GM18873 (cell line): ENCODE measurements around the gene CD19.
"Not testable (repeated sequence)": the region's sequence is repeated elsewhere in the genome, so short reads cannot be mapped to it uniquely, and the experiment has no call there.

ENCODE experiments used
- ATAC-seq: cut with Tn5 transposase; IDR thresholded peaks from one replicate; pipeline ENCODE4 v1.9.1; 2021; ENCODE audit warnings: mild to moderate bottlenecking, moderate library complexity, moderate number of reproducible peaks; ENCODE audit not compliant: unreplicated experiment, low FRiP score

The CD19 gene

DNA sequence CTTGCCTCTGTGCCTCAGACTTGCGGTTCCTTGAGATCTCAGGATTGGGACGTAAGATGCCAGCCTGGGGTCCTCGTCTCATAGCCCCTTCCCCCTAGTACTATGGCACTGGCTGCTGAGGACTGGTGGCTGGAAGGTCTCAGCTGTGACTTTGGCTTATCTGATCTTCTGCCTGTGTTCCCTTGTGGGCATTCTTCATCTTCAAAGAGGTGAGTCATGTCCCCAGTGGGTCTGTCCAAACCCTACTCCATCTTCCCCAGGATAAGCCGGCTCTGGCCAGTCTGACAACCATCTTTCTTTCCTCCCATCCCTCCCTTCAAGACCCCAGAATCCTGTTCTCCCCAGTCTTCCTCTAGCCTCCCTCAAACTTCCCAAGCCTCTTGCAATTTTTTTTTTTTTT is 3.6 kb downstream of the CD19 start:
- no peak for ATAC-seq

DNA sequence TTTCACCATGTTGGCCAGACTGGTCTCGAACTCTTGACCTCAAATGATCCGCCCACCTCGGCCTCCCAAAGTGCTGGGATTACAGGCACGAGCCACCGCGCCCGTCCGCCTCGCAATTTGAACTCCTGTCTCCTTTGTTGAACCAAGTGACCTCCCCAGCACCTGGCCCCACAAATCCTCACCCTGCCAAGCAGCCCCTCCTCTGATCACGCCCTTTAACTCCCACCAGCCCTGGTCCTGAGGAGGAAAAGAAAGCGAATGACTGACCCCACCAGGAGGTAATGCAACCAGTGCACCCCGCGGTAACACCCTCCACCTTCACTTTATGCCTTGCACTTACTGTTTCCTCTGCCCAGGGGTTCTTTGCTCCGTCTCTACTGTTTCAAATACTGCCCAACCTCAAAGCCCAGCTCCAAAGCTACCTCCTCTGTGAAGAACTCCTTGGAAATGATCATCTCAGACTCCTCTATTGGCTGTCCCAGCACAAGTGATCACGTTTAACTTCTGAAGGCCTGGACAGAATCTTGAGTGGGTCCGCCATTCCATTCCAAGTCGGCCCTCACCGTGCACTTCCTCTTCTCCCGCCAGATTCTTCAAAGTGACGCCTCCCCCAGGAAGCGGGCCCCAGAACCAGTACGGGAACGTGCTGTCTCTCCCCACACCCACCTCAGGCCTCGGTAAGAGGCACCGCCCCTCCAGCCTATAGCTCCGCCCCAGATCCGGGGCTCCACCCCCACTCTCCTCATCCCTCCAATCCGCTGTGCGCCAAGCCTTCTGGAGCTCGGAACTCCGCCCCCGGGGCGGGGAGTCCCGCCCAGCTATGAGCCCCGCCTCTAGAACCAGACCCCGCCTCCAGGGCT is 4.4 kb downstream of the CD19 start:
- peak; percentile 59 for ATAC-seq

DNA sequence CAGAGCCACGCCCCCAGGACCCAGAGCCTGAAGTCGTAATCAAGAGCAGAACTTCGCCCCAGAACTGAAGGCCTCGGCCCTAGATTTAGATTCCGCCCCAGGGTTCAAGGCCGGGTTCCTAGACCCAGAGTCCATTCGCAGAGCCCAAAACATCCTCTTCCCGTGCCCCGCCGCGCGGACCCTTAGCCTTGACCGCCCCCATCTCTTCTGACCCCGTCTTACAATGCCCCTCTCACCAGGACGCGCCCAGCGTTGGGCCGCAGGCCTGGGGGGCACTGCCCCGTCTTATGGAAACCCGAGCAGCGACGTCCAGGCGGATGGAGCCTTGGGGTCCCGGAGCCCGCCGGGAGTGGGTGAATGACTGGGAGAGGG is 5.0 kb downstream of the CD19 start:
- ATAC-seq, result no peak

DNA sequence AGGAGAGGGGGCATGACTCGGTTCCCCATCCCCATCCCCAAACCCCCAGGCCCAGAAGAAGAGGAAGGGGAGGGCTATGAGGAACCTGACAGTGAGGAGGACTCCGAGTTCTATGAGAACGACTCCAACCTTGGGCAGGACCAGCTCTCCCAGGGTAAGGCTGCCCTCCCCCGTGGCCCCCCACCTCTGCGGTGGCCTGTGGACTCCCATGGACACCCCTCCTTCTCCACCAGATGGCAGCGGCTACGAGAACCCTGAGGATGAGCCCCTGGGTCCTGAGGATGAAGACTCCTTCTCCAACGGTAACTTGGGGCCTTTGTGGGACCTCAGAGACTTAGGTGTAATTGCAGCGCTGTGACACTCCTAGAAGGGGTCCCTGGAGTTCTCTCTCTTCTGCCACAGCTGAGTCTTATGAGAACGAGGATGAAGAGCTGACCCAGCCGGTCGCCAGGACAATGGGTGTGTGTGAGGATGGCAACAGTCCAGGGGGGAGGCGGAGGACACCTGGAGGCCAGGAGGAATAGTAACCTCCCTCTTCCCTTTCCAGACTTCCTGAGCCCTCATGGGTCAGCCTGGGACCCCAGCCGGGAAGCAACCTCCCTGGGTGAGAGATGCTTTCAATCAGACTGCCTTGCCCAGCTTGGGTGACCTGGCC is 5.6 kb downstream of the CD19 start:
- ATAC-seq, result no peak

DNA sequence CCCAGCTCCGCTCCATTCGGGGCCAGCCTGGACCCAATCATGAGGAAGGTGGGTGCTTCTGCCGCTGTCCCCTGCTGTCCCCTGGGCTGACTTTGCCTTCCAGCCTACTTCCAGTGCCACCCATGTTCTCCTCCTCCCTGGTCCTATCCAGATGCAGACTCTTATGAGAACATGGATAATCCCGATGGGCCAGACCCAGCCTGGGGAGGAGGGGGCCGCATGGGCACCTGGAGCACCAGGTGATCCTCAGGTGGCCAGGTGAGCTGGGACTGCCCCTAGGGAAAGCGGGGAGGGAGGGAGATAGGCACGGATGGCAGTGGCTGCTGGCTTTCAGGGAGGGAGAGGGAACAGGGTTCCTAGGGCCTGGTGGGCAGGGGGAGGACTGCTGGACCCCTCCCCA is 7.0 kb downstream of the CD19 start:
- ATAC-seq, result no peak

DNA sequence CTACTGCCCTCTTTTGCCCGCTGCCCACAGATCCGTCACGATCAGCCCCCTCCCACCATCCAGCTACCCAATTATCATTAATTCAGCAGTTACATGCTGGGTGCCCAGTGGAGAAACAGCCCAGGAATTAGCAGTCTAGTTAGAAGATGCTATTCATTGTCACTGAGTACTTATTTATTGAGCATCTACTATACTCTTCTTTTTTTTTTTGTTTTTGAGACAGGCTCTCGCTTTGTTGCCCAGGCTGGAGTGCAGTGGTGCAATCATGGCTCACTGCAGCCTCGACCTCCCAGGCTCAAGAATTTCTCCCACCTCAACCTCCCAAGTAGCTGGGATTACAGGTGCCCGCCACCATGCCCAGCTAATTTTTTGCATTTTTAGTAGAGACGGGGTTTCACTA is 8.1 kb downstream of the CD19 start:
- not testable (repeated sequence) for ATAC-seq

DNA sequence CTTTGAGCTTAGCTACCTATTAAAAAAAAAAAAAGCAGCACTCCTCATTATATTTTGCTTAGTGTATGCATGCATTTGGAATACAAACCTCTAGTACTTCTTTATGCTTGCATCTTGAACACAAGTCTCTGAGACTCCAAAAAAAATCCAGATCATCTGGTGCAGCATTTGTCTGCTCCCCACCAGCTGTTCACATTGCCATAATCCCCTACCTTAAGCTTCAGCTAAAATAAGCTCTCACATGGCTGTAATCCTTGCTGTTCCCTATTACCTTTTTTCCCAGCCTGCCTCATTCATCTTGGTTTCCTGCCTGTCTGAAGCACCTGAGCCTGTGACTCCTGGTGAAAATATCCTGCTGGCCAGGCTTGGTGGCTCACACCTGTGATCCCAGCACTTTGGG is 11.5 kb downstream of the CD19 start:
- no peak for ATAC-seq

DNA sequence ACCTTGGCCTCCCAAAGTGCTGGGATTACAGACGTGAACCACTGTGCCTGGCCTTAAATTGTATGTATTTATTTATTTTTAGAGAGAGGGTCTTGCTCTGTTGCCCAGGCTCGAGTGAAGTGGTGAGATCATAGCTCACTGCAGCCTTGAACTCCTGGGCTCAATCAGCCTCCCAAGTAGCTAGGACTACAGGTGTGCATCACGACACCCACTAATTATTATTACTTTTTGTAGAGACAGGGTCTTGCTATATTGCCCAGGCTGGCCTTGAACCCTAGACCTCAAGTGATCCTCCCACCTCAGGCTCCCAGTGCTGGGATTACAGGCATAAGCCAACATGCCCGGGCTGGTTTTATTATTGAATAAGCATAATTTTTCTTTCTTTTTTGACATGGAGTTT is 14.9 kb downstream of the CD19 start:
- no peak for ATAC-seq

DNA sequence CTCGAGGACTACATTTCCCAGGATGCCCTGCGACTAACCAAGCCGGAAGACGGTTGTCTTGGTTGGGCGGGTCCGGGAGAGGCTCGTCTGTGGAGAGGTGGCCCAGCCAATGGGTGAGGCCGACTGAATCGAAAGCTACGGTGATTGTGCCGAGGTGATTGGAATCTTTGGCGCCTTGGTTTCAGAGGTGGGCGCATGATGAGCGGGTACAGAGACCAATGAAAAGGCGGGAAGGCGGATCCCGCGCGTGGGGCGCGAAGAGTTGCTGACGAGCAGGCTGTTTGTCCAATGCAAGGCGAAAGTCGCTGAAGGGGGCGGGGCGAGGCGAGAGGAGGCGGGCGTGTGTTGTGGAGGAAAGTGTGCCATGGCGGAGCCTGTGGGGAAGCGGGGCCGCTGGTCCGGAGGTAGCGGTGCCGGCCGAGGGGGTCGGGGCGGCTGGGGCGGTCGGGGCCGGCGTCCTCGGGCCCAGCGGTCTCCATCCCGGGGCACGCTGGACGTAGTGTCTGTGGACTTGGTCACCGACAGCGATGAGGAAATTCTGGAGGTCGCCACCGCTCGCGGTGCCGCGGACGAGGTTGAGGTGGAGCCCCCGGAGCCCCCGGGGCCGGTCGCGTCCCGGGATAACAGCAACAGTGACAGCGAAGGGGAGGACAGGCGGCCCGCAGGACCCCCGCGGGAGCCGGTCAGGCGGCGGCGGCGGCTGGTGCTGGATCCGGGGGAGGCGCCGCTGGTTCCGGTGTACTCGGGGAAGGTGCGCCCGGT is 19.1 kb downstream of the CD19 start, which contains the start of gene NFATC2IP:
Gene NFATC2IP (plus strand): TSS at position 290 of the 762 bp plus-strand sequence. CDS start 75 bp downstream, at position 365.
- ATAC-seq, result peak; percentile 92

DNA sequence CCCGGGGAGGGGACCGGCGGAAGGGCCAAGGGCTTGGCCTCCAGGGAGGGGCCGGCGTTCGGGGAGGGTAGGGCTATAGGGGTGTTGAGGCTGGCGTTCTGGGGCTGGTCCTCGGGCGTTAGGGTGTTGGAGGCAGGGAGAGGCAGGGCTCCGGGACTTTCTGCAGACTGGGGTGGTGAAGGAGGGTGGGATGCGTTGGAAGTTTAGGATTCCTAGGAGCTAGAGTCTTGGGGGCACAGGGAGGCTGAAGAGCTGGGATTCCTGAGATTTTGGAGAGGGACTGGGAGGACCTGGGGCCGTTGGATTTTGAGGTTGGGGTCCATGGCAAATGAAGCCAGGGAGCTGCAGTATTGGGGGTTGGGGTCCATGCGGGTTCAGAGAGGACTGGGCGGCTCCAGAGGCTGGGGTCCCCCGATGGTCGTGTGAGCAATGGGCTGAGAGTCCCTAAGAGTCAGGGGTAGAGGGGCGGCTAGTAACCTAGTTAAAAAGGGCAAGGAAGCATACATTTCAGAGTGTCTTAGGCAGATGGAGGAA is 19.7 kb downstream of the CD19 start:
- no peak for ATAC-seq

DNA sequence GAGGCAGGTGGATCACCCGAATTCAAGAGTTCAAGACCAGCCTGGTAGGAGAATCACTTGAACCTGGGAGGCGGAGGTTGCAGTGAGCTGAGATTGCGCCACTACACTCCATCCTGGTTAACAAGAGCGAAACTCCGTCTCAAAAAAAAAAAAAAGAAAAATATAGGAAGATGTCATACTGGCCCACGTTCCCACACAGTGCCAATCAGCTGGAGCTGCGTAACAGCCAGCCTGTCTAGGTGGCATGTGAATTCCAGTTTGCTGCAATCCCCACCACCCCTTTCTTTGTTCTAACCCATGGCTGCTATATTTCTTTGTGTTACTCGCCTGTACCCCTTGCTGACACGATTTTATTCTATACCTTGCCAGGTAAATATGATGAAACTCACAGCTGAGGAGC is 26.4 kb downstream of the CD19 start:
- ATAC-seq, result no peak

DNA sequence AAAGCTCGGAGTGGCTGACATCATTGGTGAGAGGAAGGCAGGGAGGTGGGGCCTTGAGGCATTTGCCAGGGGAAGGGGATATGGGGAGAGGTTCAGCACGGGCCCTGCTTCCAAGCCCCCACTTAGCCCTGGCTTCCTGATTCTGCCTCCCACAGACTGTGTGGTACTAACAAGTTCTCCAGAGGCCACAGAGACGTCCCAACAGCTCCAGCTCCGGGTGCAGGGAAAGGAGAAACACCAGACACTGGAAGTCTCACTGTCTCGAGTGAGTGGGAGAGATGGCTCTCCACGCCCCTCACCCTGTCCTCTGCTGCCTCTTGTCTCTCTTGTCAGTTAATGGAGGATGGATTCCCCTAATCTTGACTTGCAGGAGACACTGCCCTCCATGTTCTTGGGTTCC is 27.1 kb downstream of the CD19 start:
- ATAC-seq, result no peak

DNA sequence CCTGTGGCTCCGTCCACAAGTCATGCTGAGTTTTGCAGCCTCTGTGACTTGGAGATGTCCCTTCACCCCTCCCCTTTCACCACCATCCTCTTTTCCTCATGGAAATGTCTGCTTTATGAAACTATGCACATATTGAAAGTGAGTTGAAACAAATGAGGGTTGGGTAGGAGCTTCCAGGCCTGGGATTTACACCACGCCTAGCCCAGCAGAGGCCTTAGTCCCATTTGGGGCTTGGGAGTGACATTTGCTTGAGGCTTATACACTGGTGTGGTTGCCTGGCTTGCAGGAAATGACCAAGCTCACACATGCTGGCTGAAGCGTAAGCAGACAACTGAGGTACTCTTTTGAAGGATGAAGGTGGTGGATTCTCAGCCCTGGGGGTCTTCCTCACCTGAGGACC is 32.3 kb downstream of the CD19 start:
- ATAC-seq, result no peak

DNA sequence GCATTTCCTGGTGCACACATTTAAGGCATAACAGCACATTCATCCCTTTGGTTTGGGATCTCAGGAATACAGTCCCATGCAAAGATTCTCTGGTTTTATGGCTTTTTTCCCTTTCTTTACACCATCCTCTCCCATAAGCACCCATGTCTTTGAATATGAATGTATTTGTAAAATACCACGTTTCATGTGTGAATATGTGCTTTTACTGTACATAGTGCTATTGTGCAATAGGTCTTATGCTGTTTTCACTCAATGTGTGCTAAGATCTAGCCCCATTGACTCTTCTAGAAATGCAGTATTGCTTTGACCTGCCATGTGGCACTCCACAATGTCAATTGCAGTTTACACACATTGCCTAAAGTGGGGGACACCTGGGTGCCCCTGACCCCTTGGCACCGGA is 32.7 kb downstream of the CD19 start:
- ATAC-seq, result no peak

DNA sequence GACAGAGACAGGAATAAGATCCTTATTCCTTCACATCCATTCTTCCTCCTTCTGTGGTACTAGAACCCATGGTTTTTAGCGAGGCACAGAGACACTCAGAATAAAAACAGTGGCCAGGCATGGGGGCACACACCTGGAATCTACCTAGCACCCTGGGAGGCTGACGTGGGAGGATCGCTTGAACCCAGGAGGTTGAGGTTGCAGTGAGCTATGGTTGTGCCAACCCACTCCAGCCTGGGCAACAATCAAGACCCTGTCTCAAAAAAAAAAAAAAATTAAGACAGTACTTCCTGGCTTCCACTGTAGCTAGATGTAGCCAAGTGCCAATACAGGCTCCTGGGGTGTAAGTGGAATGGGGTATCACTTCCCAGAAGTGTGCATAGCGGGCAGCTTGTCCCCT is 35.4 kb downstream of the CD19 start:
- ATAC-seq, result no peak

DNA sequence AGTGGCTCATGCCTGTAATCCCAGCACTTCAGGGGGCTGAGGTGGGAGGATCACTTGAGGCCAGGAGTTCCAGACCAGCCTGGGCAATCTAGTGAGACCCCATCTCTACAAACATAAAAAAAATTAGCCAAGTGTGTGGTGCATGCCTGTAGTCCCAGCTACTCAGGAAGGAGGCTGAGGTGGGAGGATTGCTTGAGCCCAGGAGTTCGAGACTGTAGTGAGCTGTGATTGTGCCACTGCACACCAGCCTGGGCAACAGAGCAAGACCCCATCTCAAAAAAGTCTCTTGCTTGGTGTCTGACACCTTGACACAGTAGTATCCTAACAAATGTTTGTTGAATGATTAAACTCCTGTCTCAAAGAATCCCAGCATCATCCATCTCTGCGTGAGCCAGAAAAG is 37.9 kb downstream of the CD19 start:
- not testable (repeated sequence) for ATAC-seq

DNA sequence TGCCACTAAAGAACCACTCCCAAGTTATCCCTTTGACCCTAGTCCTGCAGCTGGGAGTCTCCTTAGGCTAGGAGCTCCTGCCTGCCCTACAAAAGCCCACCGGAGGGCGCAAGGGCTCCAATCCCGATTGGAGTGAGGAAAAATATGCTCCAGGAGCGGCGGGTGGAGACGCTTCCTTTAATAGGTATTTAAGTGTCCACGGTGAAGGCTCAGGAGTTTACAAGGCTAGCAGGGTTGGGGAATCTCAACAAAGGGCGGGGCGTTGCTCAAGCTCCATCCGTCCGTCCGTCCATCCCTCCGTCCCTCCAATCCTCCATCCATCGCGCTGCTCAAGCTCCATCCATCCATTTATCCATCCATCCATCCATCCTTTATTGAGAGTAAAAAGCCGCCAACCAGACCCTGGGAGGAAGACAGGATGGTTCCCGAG is 42.3 kb downstream of the CD19 start:
- no peak for ATAC-seq

DNA sequence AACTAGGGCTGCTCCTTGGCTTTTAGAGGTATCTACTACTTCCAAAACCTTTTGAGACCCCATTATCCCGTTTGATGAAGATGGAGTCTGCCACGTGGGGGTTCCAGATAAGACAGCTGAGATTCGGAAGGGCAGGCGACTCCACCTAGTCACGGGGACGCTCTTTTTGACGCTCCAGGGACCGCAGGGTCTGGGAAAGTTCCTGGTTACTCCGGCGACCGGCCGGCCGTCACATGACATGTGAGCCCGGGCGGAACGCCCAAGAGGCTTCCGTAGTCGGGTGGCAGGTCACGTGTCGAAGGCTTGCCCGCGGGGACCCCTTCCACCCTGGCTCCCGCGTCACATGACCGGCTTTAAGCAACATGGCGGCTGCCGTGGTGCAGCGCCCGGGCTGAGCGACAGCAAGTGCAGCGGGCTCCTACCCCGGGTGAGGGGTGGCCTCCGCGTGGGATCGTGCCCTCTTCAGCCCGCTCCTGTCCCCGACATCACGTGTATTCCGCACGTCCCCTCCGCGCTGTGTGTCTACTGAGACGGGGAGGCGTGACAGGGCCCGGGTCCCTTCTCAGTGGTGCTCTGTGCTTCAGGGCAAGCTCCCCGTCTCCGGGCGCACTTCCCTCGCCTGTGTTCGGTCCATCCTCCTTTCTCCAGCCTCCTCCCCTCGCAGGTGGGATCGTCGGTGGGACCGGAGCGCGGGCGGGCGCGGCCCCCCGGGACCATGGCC is 42.8 kb downstream of the CD19 start, which contains the start of gene SPNS1:
Gene SPNS1 (plus strand): TSS at position 342 of the 721 bp plus-strand sequence. CDS start 374 bp downstream, at position 716.
- ATAC-seq, result peak; percentile 67

DNA sequence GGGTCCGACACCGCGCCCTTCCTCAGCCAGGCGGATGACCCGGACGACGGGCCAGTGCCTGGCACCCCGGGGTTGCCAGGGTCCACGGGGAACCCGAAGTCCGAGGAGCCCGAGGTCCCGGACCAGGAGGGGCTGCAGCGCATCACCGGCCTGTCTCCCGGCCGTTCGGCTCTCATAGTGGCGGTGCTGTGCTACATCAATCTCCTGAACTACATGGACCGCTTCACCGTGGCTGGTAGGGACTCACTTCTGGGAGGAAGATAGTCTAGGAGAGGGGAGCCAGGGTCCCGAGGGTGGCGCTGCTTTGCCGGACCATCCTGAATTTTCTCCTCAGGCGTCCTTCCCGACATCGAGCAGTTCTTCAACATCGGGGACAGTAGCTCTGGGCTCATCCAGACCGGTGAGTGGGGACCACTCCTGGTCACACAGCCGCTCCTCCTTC is 43.4 kb downstream of the CD19 start:
- no peak for ATAC-seq
